NT2/D1 (cell line): ENCODE data around the gene NPAS3.

Source experiments
- SUZ12 ChIP-seq: IDR thresholded peaks from 2 replicates; pipeline ENCODE4 v1.6.1; 2011; ENCODE audit not compliant: insufficient read length, insufficient read depth; ENCODE audit errors: extremely low read depth
- YY1 ChIP-seq: IDR thresholded peaks from 2 replicates; pipeline ENCODE4 v1.6.1; 2011; ENCODE audit not compliant: insufficient read length, insufficient read depth
- ZNF274 ChIP-seq: IDR thresholded peaks from 2 replicates; pipeline ENCODE4 v1.6.1; 2011; ENCODE audit warnings: mild to moderate bottlenecking, low read depth, low read length

DNA sequence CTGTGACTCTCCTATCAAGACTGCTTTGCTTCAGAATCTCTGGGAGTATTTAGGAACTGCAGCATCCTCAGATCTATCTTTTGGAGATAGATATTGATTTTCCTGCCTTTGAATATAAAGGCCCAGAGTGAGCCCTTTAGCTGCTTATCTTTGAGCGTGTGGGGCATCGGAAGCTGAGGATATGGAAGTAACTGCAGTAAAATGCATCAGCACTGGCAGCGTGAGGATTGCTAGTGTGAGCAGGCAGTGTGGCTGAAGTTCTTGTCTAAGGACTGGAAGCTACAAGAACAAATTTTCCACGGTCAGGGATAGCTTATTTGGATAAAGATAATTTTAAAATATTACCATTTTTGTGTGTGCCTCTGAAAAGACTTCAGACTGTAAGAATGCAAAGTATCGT lies 474.7 kb downstream of the NPAS3 start:
- no peak for TF ChIP-seq SUZ12
- TF ChIP-seq YY1: no peak
- no peak for TF ChIP-seq ZNF274
